Upper lobe of left lung (tissue), 6 donors: ENCODE measurements around the gene LGR5. TPM values are rescaled to one million over a fixed set of nuclear protein-coding genes. Genes with fewer than 3 reads are reported as not detected.

Experiments
- ATAC-seq, 2 donors: fragments of 200-7000 bp; cut with Tn5 transposase; one replicate each; pipeline ENCODE4 v1.9.1; 2022; ENCODE audit warnings: mild to moderate bottlenecking in 2 of 2, moderate library complexity in 2 of 2; ENCODE audit not compliant: low FRiP score in 2 of 2
- DNase-seq, 2 donors: peaks; one replicate each; pipeline ENCODE4 v3.0.0-alpha.2; 2019 to 2020
- H3K27ac ChIP-seq, 4 donors: fragments of 200-600 bp; sonication (generic); one replicate each; pipeline ENCODE4 v1.5.1; 2016 to 2019
- H3K27me3 ChIP-seq, 4 donors: fragments of 200-600 bp; sonication (generic); one replicate each; pipeline ENCODE4 v1.5.1; 2017 to 2019
- H3K36me3 ChIP-seq, 4 donors: fragments of 200-600 bp; sonication (generic); one replicate each; pipeline ENCODE4 v1.5.1; 2016 to 2019
- H3K4me1 ChIP-seq, 4 donors: fragments of 200-600 bp; sonication (generic); one replicate each; pipeline ENCODE4 v1.5.1; 2018 to 2019
- H3K4me3 ChIP-seq, 4 donors: fragments of 200-600 bp; sonication (generic); one replicate each; pipeline ENCODE4 v1.5.1; 2017 to 2019; ENCODE audit warnings: mild to moderate bottlenecking in 2 of 4, moderate library complexity in 1 of 4
- H3K9me3 ChIP-seq, 4 donors: fragments of 200-600 bp; sonication (generic); one replicate each; pipeline ENCODE4 v1.5.1; 2018 to 2019
- EP300 ChIP-seq, 4 donors: sonication (generic); formaldehyde crosslinking; IDR thresholded peaks; one replicate each; pipeline ENCODE4 v1.5.1; 2017; ENCODE audit warnings: antibody characterized with exemption in 4 of 4, control low read depth in 2 of 4
- POLR2A ChIP-seq, 4 donors: fragments of 450-650 bp; IDR thresholded peaks; one replicate each; pipeline ENCODE4 v1.5.1; 2016 to 2017; ENCODE audit warnings: antibody characterized with exemption in 4 of 4, mild to moderate bottlenecking in 2 of 4
- POLR2AphosphoS5 ChIP-seq, 2 donors: sonication (generic); formaldehyde crosslinking; IDR thresholded peaks; one replicate each; pipeline ENCODE4 v1.5.1; 2017; ENCODE audit warnings: antibody characterized with exemption in 2 of 2
- WGBS, 2 donors: methylation state at CpG; one replicate each; pipeline ENCODE4 v1.1.5; 2017 to 2018; 5-methylcytosine and 5-hydroxymethylcytosine counted together
- total RNA-seq, 6 donors: library from RNA; depleted of rRNA in 4 of 6; stranded (reverse); fragments of >200 nt in 4 of 6; gene quantifications; one replicate each; pipeline versions ENCODE4 v1.1.0 to v1.2.1, GENCODE V29; 2016 to 2021
- TF ChIP-seq, protein P1 (sequence below), 6 experiments: fragments of 450-650 bp in 4 of 6; fragments of 200-600 bp in 2 of 6; sonication (generic) in 2 of 6; IDR thresholded peaks; one replicate each; pipeline ENCODE4 v1.5.1; 2016 to 2019; ENCODE audit warnings: antibody characterized with exemption in 6 of 6
- donor health status: DM: no; HTN: no; CAD: no; lungs with moderate emphysema.
- donor health status: DM: no; HTN: yes; CAD: no; lungs with severe emphysema.

The LGR5 gene
- 1 to 10 TPM in 1 of 6 donors, under 1 TPM in 3, not detected in 2; 0.27 to 1.2 (median 0.75) TPM for total RNA-seq

- H3K27ac ChIP-seq = no peak within 1 kb of the TSS
- WGBS, 2 donors = 0 to 2% methylated on average over 6 to 55 of the region's 65 CpGs
- DNase-seq = peak in 1 of 2 donors; percentile 87
- peak; percentile 36 to 69 for ATAC-seq
- peaks cover 21 to 26% (median 22%) of the 10 kb centered on the region in 4 donors for H3K4me1 ChIP-seq
- H3K9me3 ChIP-seq = peaks cover 4 to 15% (median 11%) of the 10 kb centered on the region in 4 donors
- TF ChIP-seq, protein P1, sequence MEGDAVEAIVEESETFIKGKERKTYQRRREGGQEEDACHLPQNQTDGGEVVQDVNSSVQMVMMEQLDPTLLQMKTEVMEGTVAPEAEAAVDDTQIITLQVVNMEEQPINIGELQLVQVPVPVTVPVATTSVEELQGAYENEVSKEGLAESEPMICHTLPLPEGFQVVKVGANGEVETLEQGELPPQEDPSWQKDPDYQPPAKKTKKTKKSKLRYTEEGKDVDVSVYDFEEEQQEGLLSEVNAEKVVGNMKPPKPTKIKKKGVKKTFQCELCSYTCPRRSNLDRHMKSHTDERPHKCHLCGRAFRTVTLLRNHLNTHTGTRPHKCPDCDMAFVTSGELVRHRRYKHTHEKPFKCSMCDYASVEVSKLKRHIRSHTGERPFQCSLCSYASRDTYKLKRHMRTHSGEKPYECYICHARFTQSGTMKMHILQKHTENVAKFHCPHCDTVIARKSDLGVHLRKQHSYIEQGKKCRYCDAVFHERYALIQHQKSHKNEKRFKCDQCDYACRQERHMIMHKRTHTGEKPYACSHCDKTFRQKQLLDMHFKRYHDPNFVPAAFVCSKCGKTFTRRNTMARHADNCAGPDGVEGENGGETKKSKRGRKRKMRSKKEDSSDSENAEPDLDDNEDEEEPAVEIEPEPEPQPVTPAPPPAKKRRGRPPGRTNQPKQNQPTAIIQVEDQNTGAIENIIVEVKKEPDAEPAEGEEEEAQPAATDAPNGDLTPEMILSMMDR (IDR thresholded peaks at IDR 0.05) = no peak
- no peaks in the 10 kb centered on the region for H3K36me3 ChIP-seq
- peaks cover 0 to 17% (median 6%) of the 10 kb centered on the region in 4 donors for H3K27me3 ChIP-seq
- peak within 1 kb of the TSS; percentile 16 to 52 (median 42) for H3K4me3 ChIP-seq
These were observed at the start of gene LGR5 for GRCh38 chr12:71439613-71440344. LGR5 (plus strand) TSS chr12:71439798; CDS start chr12:71440081, 283 bp downstream.

GRCh38 chr12:71392521-71393145 is 47.0 kb upstream of the LGR5 start:
- TF ChIP-seq, protein P1 (IDR thresholded peaks at IDR 0.05) = peak; percentile 54 to 84 (median 70)
- TF ChIP-seq POLR2AphosphoS5 (IDR thresholded peaks at IDR 0.05) = no peak
- no peak for TF ChIP-seq EP300 (IDR thresholded peaks at IDR 0.05)
- TF ChIP-seq POLR2A (IDR thresholded peaks at IDR 0.05) = no peak
- H3K27me3 ChIP-seq = no peaks in the 10 kb centered on the region
- peaks cover 0 to 4% (median 0%) of the 10 kb centered on the region in 4 donors for H3K4me1 ChIP-seq
- 45 to 48% methylated on average over 10 of the region's 10 CpGs for WGBS, 2 donors
- no peaks in the 10 kb centered on the region for H3K36me3 ChIP-seq
- DNase-seq = no peak
- H3K4me3 ChIP-seq = no peak overlapping the region
- H3K27ac ChIP-seq = no peak overlapping the region
- peak; percentile 73 to 83 for ATAC-seq
- no peaks in the 10 kb centered on the region for H3K9me3 ChIP-seq

DNA sequence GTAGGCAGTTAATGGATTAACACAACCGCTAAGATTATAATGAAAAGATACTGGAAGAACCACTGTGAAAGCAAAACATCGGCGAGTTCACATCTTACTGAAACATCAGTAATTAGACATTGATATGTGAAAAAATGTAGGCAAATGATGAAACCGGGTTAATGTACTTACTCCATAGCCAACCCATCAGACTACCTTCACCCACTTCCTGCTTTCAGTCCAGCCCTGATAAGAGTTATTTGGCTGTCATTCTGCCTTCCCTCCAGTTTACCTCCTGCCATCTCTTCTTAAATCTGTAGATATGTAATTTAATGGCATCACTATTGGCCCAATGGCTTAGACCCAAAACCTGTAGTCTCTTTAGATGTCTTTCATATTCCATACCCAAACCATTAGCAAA is 46.0 kb upstream of the LGR5 start:
- no peak overlapping the region for H3K27ac ChIP-seq
- DNase-seq = no peak
- no peaks in the 10 kb centered on the region for H3K9me3 ChIP-seq
- H3K27me3 ChIP-seq = no peaks in the 10 kb centered on the region
- H3K4me3 ChIP-seq = no peak overlapping the region
- no peaks in the 10 kb centered on the region for H3K36me3 ChIP-seq
- TF ChIP-seq EP300 (IDR thresholded peaks at IDR 0.05) (no peak), POLR2A (IDR thresholded peaks at IDR 0.05) (no peak), POLR2AphosphoS5 (IDR thresholded peaks at IDR 0.05) (no peak)
- TF ChIP-seq, protein P1 (IDR thresholded peaks at IDR 0.05) = no peak
- 40 to 88% methylated on average over 4 of the region's 4 CpGs for WGBS, 2 donors
- no peak for ATAC-seq
- peaks cover 0 to 4% (median 0%) of the 10 kb centered on the region in 4 donors for H3K4me1 ChIP-seq

GRCh38 chr12:71397433-71397954 is 42.1 kb upstream of the LGR5 start:
- Histone ChIP-seq H3K27ac (no peak overlapping the region), H3K36me3 (no peaks in the 10 kb centered on the region), H3K9me3 (no peaks in the 10 kb centered on the region), H3K27me3 (no peaks in the 10 kb centered on the region), H3K4me3 (no peak overlapping the region), H3K4me1 (peaks cover 0 to 4% (median 0%) of the 10 kb centered on the region in 4 donors)
- TF ChIP-seq POLR2A (IDR thresholded peaks at IDR 0.05) (no peak), POLR2AphosphoS5 (IDR thresholded peaks at IDR 0.05) (no peak), EP300 (IDR thresholded peaks at IDR 0.05) (no peak)
- TF ChIP-seq, protein P1 (IDR thresholded peaks at IDR 0.05) = no peak
- 87 to 97% methylated on average over 1 of the region's 1 CpG for WGBS, 2 donors
- ATAC-seq (no peak), DNase-seq (no peak)
